A549 (cell line): ENCODE measurements around the gene KDM6B.

Experiments
- CHD2 ChIP-seq: fragments of 150-350 bp; IDR thresholded peaks from 2 replicates; pipeline ENCODE4 v1.6.1; 2014; ENCODE audit warnings: low read length; ENCODE audit not compliant: partially characterized antibody
- CTCF ChIP-seq: fragments of >200 bp; sonication (Bioruptor Twin); formaldehyde crosslinking; IDR thresholded peaks from 3 replicates; pipeline ENCODE4 v1.5.1; 2016
- ELK1 ChIP-seq: fragments of 150-350 bp; IDR thresholded peaks from 2 replicates; pipeline ENCODE4 v1.6.1; 2014; ENCODE audit warnings: low read depth, mild to moderate bottlenecking, low read length
- EP300 ChIP-seq, 2 experiments: fragments of >200 bp; sonication (Bioruptor Twin); formaldehyde crosslinking; IDR thresholded peaks; 2 replicates in 1 of 2; 3 replicates in 1 of 2; pipeline ENCODE4 v1.6.1; 2016 to 2017
- JUNB ChIP-seq: fragments of >200 bp; sonication (Bioruptor Twin); formaldehyde crosslinking; IDR thresholded peaks from 2 replicates; pipeline ENCODE4 v1.6.1; 2016
- POLR2A ChIP-seq: IDR thresholded peaks from 2 replicates; pipeline ENCODE4 v1.6.1; 2012; ENCODE audit warnings: mild to moderate bottlenecking, low read length
- POLR2AphosphoS2 ChIP-seq: conservative IDR thresholded peaks from 2 replicates; pipeline ENCODE4 v1.6.1; 2012; ENCODE audit warnings: low read length, improper control_type of control experiment, inconsistent platforms
- RARB ChIP-seq: fragments of 250-450 bp; sonication (Bioruptor Pico); IDR thresholded peaks from 2 replicates; pipeline ENCODE4 v1.8.0; 2021; ENCODE audit warnings: mild to moderate bottlenecking, moderate library complexity
- TF ChIP-seq, protein P1 (sequence below): IDR thresholded peaks from 2 replicates; pipeline ENCODE4 v1.6.1; 2012

DNA sequence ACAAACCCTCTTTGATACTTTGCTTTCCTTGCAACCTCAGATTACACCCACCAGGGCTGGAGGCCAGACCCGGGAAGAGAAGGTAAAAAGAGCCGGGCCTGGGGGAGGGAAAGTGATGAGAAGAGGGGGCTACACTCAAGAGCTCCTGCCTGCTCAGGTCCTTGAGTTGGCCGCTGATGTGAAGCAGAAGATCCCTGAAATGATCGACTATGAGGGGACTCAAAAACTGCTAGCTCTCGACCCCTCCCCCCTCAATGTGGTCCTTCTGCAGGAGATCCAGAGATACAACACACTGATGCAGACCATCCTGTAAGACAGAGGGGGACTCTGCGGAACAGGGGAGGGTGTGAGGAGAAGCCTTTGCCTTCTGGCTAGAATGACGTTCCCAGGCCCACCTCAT is 2.8 kb upstream of the KDM6B start:
- no peak for TF ChIP-seq CTCF
- TF ChIP-seq POLR2A: no peak
- TF ChIP-seq EP300 (IDR thresholded peaks at IDR 0.05): no peak
- TF ChIP-seq CHD2: no peak
- TF ChIP-seq JUNB: no peak
- no peak for TF ChIP-seq RARB
- TF ChIP-seq, protein P1, sequence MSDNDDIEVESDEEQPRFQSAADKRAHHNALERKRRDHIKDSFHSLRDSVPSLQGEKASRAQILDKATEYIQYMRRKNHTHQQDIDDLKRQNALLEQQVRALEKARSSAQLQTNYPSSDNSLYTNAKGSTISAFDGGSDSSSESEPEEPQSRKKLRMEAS: no peak
- TF ChIP-seq POLR2AphosphoS2: no peak
- TF ChIP-seq ELK1: no peak
